ENCODE results near the gene BRD8.

BRD8 gene

GRCh38 chr5:138096997-138097828 lies 81.2 kb downstream of the BRD8 start:
- TF ChIP-seq, protein P1, sequence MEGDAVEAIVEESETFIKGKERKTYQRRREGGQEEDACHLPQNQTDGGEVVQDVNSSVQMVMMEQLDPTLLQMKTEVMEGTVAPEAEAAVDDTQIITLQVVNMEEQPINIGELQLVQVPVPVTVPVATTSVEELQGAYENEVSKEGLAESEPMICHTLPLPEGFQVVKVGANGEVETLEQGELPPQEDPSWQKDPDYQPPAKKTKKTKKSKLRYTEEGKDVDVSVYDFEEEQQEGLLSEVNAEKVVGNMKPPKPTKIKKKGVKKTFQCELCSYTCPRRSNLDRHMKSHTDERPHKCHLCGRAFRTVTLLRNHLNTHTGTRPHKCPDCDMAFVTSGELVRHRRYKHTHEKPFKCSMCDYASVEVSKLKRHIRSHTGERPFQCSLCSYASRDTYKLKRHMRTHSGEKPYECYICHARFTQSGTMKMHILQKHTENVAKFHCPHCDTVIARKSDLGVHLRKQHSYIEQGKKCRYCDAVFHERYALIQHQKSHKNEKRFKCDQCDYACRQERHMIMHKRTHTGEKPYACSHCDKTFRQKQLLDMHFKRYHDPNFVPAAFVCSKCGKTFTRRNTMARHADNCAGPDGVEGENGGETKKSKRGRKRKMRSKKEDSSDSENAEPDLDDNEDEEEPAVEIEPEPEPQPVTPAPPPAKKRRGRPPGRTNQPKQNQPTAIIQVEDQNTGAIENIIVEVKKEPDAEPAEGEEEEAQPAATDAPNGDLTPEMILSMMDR (IDR thresholded peaks at IDR 0.05; ENCODE audit: extremely low read depth, missing control alignments): no peak
- DNase-seq (ENCODE audit: low spot score): no peak

DNA sequence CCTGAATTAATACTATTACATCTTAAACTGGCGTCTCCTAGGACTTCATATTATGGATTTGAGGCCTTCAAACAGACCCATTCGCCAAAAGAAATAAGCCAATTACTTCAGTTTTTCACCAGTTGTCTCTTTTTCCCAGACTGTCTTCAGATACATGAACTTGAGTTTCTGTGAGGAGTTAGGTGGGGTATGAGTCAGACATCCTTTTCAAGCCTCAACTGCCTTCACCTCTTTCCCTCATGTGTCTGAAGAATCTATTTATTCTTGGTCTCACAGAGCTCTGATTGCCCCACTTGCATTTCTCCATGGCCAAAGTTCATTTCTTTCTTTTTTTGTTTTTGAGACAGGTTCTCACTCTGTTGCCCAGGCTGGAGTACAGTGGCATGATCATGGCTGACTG lies 82.1 kb downstream of the BRD8 start:
- no peak for DNase-seq (ENCODE audit: low spot score)
- TF ChIP-seq, protein P1 (IDR thresholded peaks at IDR 0.05; ENCODE audit: extremely low read depth, missing control alignments): no peak

GRCh38 chr5:138095100-138095907 lies 83.1 kb downstream of the BRD8 start:
- TF ChIP-seq, protein P1 (IDR thresholded peaks at IDR 0.05; ENCODE audit: extremely low read depth, missing control alignments): no peak
- no peak for DNase-seq (ENCODE audit: low spot score)

- DNase-seq (ENCODE audit: low spot score): no peak
- TF ChIP-seq, protein P1 (IDR thresholded peaks at IDR 0.05; ENCODE audit: extremely low read depth, missing control alignments): no peak
These were observed 85.4 kb downstream of the BRD8 start for GRCh38 chr5:138093036-138093435.

DNA sequence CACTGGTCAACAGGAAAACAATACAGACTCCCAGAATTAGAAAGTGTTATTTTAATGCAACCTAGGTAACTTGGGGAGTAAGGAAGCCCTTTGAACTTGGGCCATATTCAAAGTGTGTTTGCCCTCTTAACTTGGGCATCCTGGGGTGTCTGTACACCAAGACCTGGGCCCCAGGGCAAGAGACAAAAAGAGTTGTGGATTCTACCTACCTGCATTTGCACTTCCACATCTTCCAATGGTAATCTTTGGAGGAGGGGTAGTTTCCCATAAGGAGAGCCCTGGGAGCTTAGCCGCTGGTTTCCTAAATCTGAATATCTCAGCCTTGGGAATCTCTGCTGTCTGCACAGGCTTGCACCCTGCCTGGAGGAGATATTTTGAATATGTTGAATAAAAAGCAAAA lies 86.1 kb downstream of the BRD8 start:
- DNase-seq (ENCODE audit: low spot score): no peak
- TF ChIP-seq, protein P1 (IDR thresholded peaks at IDR 0.05; ENCODE audit: extremely low read depth, missing control alignments): no peak

- DNase-seq (ENCODE audit: low spot score): no peak
- TF ChIP-seq, protein P1 (IDR thresholded peaks at IDR 0.05; ENCODE audit: extremely low read depth, missing control alignments): no peak
These were observed 86.7 kb downstream of the BRD8 start for GRCh38 chr5:138091685-138092084.

Data from GM20000 (cell line).